DMS153 treated with DMSO at 0.1 percent for 48 hours (cell line): ENCODE measurements around the gene RSRP1.

Experiments used
- DNase-seq: peaks from one replicate; lab custom pipeline; 2025; ENCODE audit not compliant: unreplicated experiment; lab: John Stamatoyannopoulos, UW

RSRP1 gene

DNA sequence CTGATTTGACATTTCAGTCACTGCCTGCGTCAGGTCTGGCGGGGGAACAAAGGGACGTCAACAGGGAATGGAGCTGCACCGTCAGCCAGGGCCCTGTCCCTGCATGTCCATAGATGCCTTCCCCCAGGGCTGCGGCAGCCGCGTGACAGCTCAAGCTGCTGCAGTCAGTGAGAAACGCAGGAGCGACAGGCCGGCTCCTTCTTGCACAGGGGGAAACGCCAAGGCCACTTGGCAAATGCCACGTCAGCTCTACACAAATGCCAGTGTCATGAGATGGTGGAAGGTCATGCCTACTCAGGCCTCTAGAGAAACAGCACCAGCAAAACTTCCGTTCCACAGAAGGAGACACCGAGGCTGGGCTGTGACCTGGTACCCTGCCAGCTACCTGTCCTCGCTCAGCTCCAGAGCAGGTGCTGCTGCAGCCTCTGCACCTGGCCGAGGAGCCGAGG is 52.7 kb downstream of the RSRP1 start:
- peak; percentile 24 for DNase-seq

DNA sequence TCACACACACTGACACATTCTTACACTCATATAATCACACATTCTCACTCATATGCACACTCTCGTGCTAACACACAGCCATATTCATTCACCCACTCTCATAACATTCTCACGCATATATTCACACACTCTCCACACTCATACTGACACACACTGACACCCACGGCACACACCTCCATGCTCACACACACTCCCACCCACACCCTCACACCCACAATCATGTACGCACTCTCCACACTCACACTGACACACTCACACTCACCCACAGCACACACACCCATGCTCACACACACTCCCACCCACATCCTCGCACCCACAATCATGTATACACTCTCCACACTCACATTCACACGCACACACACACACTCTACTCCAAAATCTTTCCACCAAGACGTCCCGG is 53.2 kb downstream of the RSRP1 start:
- no peak for DNase-seq

DNA sequence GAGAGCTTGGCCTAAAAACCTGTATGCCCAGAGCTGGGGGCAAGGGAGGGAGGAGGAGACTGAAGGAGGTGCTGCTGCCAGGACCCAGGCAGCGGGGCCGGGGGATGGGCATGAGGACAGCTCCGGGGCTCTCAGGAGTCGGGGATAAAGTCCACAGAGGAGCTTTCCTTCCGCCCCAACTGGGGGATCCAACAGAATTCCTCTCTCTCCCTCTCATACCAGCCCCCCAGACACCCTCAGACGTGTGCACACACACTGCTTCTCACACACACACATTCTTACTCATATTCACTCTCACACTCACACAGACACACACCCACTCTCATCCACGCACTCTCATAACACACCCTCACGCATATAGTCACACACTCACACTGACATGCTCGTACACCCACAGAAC is 54.0 kb downstream of the RSRP1 start:
- no peak for DNase-seq
